H1 (cell line): ENCODE results near the gene PCSK4. TPM values are rescaled to one million over a fixed set of nuclear protein-coding genes. Genes with fewer than 3 reads are reported as not detected.

Source experiments
- CTCF ChIA-PET: fragments of 300-600 bp; sonication (Branson Sonifier 250); formaldehyde crosslinking; loops from one replicate; lab custom pipeline; 2021; ENCODE audit not compliant: partially characterized antibody; lab: Charles Lee
- POLR2A ChIA-PET: fragments of 300-600 bp; sonication (Branson Sonifier 250); formaldehyde crosslinking; loops from one replicate; lab custom pipeline; 2021; ENCODE audit warnings: inconsistent platforms; ENCODE audit not compliant: partially characterized antibody; lab: Charles Lee
- DNase-seq, 2 experiments: peaks; one replicate each; pipeline versions ENCODE4 v3.0.0 to v3.0.0-alpha.2; 2010 to 2022; ENCODE audit warnings: low spot score in 2 of 2, low read depth in 1 of 2, mixed read lengths in 1 of 2
- FAIRE-seq: peaks from 2 replicates; lab custom pipeline; 2011; peaks lifted over from hg19 to GRCh38; lab: Jason Lieb, UNC
- H2AFZ ChIP-seq: 2 replicates; pipeline ENCODE4 v1.8.1; 2012; ENCODE audit warnings: low read length, inconsistent platforms
- H2AK5ac ChIP-seq: 2 replicates; pipeline ENCODE4 v1.6.1; 2013; ENCODE audit warnings: low read depth, low read length
- H2BK120ac ChIP-seq: replicated peaks from 2 replicates; pipeline ENCODE3; 2013; ENCODE audit warnings: low read depth, low read length, inconsistent platforms
- H2BK12ac ChIP-seq: 2 replicates; pipeline ENCODE4 v1.6.1; 2013; ENCODE audit warnings: low read depth, low read length
- H2BK15ac ChIP-seq: 2 replicates; pipeline ENCODE4 v1.6.1; 2013; ENCODE audit warnings: low read length
- H2BK20ac ChIP-seq: 2 replicates; pipeline ENCODE4 v1.6.1; 2013; ENCODE audit warnings: low read length
- H2BK5ac ChIP-seq: 2 replicates; pipeline ENCODE4 v1.6.1; 2013; ENCODE audit warnings: low read depth, low read length
- H3K14ac ChIP-seq: 2 replicates; pipeline ENCODE4 v1.6.1; 2013; ENCODE audit warnings: inconsistent platforms; ENCODE audit not compliant: insufficient read length
- H3K18ac ChIP-seq: 2 replicates; pipeline ENCODE4 v1.6.1; 2013; ENCODE audit warnings: low read length; ENCODE audit errors: extremely low read depth
- H3K23ac ChIP-seq: 2 replicates; pipeline ENCODE4 v1.6.1; 2013; ENCODE audit warnings: inconsistent platforms; ENCODE audit not compliant: insufficient read length
- H3K23me2 ChIP-seq: 2 replicates; pipeline ENCODE4 v1.6.1; 2013; ENCODE audit warnings: low read depth, low read length
- H3K27ac ChIP-seq: 2 replicates; pipeline ENCODE4 v1.6.1; 2011; ENCODE audit warnings: low read depth, low read length, inconsistent platforms
- H3K27me3 ChIP-seq, 4 experiments: replicated peaks in 1 of 4; 1 replicate in 1 of 4; 2 replicates in 3 of 4; pipeline versions ENCODE4 v1.6.1 to v1.8.1; 2011 to 2013; ENCODE audit warnings: low read length in 3 of 4, mild to moderate bottlenecking in 3 of 4, inconsistent platforms in 2 of 4, mixed read lengths in 2 of 4, moderate library complexity in 1 of 4; ENCODE audit not compliant: control insufficient read depth in 3 of 4, insufficient read depth in 3 of 4; ENCODE audit errors: extremely low read depth in 1 of 4
- H3K36me3 ChIP-seq, 4 experiments: 2 replicates each; pipeline versions ENCODE4 v1.6.1 to v1.8.1; 2011 to 2013; ENCODE audit warnings: mild to moderate bottlenecking in 4 of 4, low read length in 3 of 4, moderate library complexity in 2 of 4, control low read depth in 1 of 4, inconsistent platforms in 1 of 4; ENCODE audit not compliant: insufficient read depth in 4 of 4, control insufficient read depth in 2 of 4
- H3K4ac ChIP-seq: replicated peaks from 2 replicates; pipeline ENCODE3; 2013; ENCODE audit warnings: low read length, low read depth, mixed read lengths, inconsistent platforms; ENCODE audit not compliant: insufficient read length
- H3K4me1 ChIP-seq, 4 experiments: replicated peaks in 1 of 4; 1 replicate in 1 of 4; 2 replicates in 3 of 4; pipeline versions ENCODE4 v1.6.1 to v1.8.1; 2011 to 2013; ENCODE audit warnings: low read length in 3 of 4, inconsistent platforms in 2 of 4, mixed read lengths in 1 of 4; ENCODE audit not compliant: insufficient read depth in 4 of 4, control insufficient read depth in 3 of 4
- H3K4me2 ChIP-seq, 2 experiments: 2 replicates each; pipeline versions ENCODE4 v1.6.1 to v1.8.1; 2011 to 2013; ENCODE audit warnings: low read depth in 2 of 2, low read length in 2 of 2, control low read depth in 1 of 2, inconsistent platforms in 1 of 2, mild to moderate bottlenecking in 1 of 2; ENCODE audit not compliant: insufficient read depth in 1 of 2
- H3K4me3 ChIP-seq, 4 experiments: fragments of 200-600, 300-600 bp in 1 of 4; sonication (generic), shearing (Covaris generic), sonication (Bioruptor Twin) in 1 of 4; 2 replicates each; pipeline versions ENCODE4 v1.5.1 to v1.8.1; 2011 to 2016; ENCODE audit warnings: low read length in 4 of 4, low read depth in 3 of 4, control low read depth in 2 of 4, inconsistent platforms in 2 of 4, mild to moderate bottlenecking in 2 of 4, mixed read lengths in 1 of 4, moderate library complexity in 1 of 4; ENCODE audit not compliant: insufficient read depth in 2 of 4; ENCODE audit errors: extremely low read depth in 1 of 4
- H3K56ac ChIP-seq: replicated peaks from 2 replicates; pipeline ENCODE3; 2013; ENCODE audit warnings: low read depth, mild to moderate bottlenecking, mixed read lengths, low read length, inconsistent platforms; ENCODE audit not compliant: insufficient read length
- H3K79me1 ChIP-seq: 2 replicates; pipeline ENCODE4 v1.6.1; 2013; ENCODE audit warnings: low read depth, low read length, control low read depth
- H3K79me2 ChIP-seq, 2 experiments: 2 replicates each; pipeline versions ENCODE4 v1.6.1 to v1.8.1; 2012 to 2013; ENCODE audit warnings: low read length in 2 of 2, mild to moderate bottlenecking in 2 of 2, inconsistent platforms in 1 of 2; ENCODE audit not compliant: insufficient read depth in 2 of 2, control insufficient read depth in 1 of 2
- H3K9ac ChIP-seq, 4 experiments: replicated peaks in 1 of 4; 1 replicate in 1 of 4; 2 replicates in 3 of 4; pipeline versions ENCODE4 v1.6.1 to v1.8.1; 2011 to 2013; ENCODE audit warnings: low read depth in 3 of 4, low read length in 3 of 4, control low read depth in 2 of 4, mild to moderate bottlenecking in 2 of 4, moderate library complexity in 2 of 4, inconsistent platforms in 1 of 4; ENCODE audit errors: extremely low read depth in 1 of 4
- H3K9me3 ChIP-seq, 2 experiments: 2 replicates each; pipeline versions ENCODE4 v1.6.1 to v1.8.1; 2012 to 2013; ENCODE audit warnings: mild to moderate bottlenecking in 2 of 2, moderate library complexity in 2 of 2, control low read depth in 1 of 2, inconsistent platforms in 1 of 2, low read depth in 1 of 2, low read length in 1 of 2, mixed read lengths in 1 of 2; ENCODE audit not compliant: insufficient read depth in 2 of 2
- H4K20me1 ChIP-seq, 2 experiments: replicated peaks in 1 of 2; 2 replicates each; pipeline versions ENCODE3 to v1.8.1; 2011 to 2013; ENCODE audit warnings: inconsistent platforms in 2 of 2, low read length in 2 of 2, mild to moderate bottlenecking in 1 of 2; ENCODE audit not compliant: insufficient read depth in 2 of 2, control insufficient read depth in 1 of 2
- H4K5ac ChIP-seq: 2 replicates; pipeline ENCODE4 v1.6.1; 2013; ENCODE audit warnings: low read length, low read depth, mixed read lengths, inconsistent platforms; ENCODE audit not compliant: insufficient read length
- H4K8ac ChIP-seq: 2 replicates; pipeline ENCODE4 v1.8.0; 2013; ENCODE audit warnings: mild to moderate bottlenecking, moderate library complexity, low read length, inconsistent platforms; ENCODE audit not compliant: insufficient read depth; ENCODE audit errors: extremely low read depth
- H4K91ac ChIP-seq: replicated peaks from 2 replicates; pipeline ENCODE3; 2013; ENCODE audit warnings: low read length, mixed read lengths, inconsistent platforms; ENCODE audit not compliant: insufficient read length
- BACH1 ChIP-seq: IDR thresholded peaks from 2 replicates; pipeline ENCODE4 v1.6.1; 2012; ENCODE audit warnings: low read length, improper control_type of control experiment
- BRCA1 ChIP-seq: IDR thresholded peaks from 2 replicates; pipeline ENCODE4 v1.6.1; 2012; ENCODE audit warnings: low read depth, low read length, improper control_type of control experiment
- CBX8 ChIP-seq: fragments of 300-800, 300-1000 bp; sonication (generic); IDR thresholded peaks from 2 replicates; pipeline ENCODE4 v1.7.1; 2016; ENCODE audit warnings: low read depth, low read length, borderline replicate concordance
- CHD1 ChIP-seq: IDR thresholded peaks from 2 replicates; pipeline ENCODE4 v1.6.1; 2012; ENCODE audit warnings: low read depth, low read length, improper control_type of control experiment
- KDM1A ChIP-seq: fragments of 200-600, 300-600 bp; sonication (generic); IDR thresholded peaks from 2 replicates; pipeline ENCODE4 v1.7.1; 2016; ENCODE audit warnings: mild to moderate bottlenecking, low read length, borderline replicate concordance
- PHF8 ChIP-seq: fragments of 200-600 bp; sonication (generic); conservative IDR thresholded peaks from 2 replicates; pipeline ENCODE4 v1.7.1; 2012; ENCODE audit warnings: low read depth, mild to moderate bottlenecking, inconsistent platforms, low read length, moderate library complexity
- RAD21 ChIP-seq, 2 experiments: IDR thresholded peaks in 1 of 2; conservative IDR thresholded peaks in 1 of 2; 2 replicates each; pipeline ENCODE4 v1.6.1; 2011; ENCODE audit warnings: low read depth in 2 of 2, low read length in 2 of 2, improper control_type of control experiment in 1 of 2, inconsistent platforms in 1 of 2, mild to moderate bottlenecking in 1 of 2, moderate library complexity in 1 of 2
- SIN3A ChIP-seq, 2 experiments: IDR thresholded peaks in 1 of 2; conservative IDR thresholded peaks in 1 of 2; 2 replicates each; pipeline ENCODE4 v1.6.1; 2011 to 2012; ENCODE audit warnings: low read length in 2 of 2, improper control_type of control experiment in 1 of 2, low read depth in 1 of 2, mild to moderate bottlenecking in 1 of 2
- SP1 ChIP-seq: IDR thresholded peaks from 2 replicates; pipeline ENCODE4 v1.6.1; 2011; ENCODE audit warnings: low read depth, low read length
- WGBS, 2 experiments: shearing (Covaris generic) in 1 of 2; methylation state at CpG; one replicate each; pipeline versions ENCODE4 v1.1.6 to v1.1.7; 2013 to 2015; ENCODE audit warnings: low lambda C conversion rate in 2 of 2, mixed read lengths in 2 of 2, inconsistent platforms in 1 of 2, low coverage in 1 of 2, missing lambda C conversion rate in 1 of 2; ENCODE audit not compliant: insufficient replicate concordance in 2 of 2, insufficient coverage in 1 of 2, insufficient read length in 1 of 2; ENCODE audit errors: extremely low coverage in 1 of 2, missing lambda C conversion rate in 1 of 2; 5-methylcytosine and 5-hydroxymethylcytosine counted together
- polyA plus RNA-seq, 7 experiments: library from polyadenylated mRNA; depleted of rRNA in 3 of 7; stranded (reverse) in 5 of 7; unstranded in 2 of 7; fragments of >200 nt in 5 of 7; fragments of 200-250 nt in 2 of 7; gene quantifications; 1 replicate in 5 of 7; 2 replicates in 1 of 7; 4 replicates in 1 of 7; pipeline versions ENCODE4 v1.2.1 to v1.2.3, GENCODE V29; 2011 to 2013; ENCODE audit warnings: missing spikeins in 2 of 7, mixed read lengths in 2 of 7
- total RNA-seq: library from RNA; stranded (reverse); fragmentation: NEBNext Ultra II Directional; extraction: Animal tissue kit (Norgen Biotek cat#: 25700); gene quantifications from 2 replicates; pipeline ENCODE4 v1.2.1, GENCODE V29; 2021

Gene PCSK4
- total and polyA plus RNA-seq, 2 of the 8 experiments (the other 6 are each of a cell fraction or from before 2014, with no cell fraction given), result 9.8 to 10.7 TPM

DNA sequence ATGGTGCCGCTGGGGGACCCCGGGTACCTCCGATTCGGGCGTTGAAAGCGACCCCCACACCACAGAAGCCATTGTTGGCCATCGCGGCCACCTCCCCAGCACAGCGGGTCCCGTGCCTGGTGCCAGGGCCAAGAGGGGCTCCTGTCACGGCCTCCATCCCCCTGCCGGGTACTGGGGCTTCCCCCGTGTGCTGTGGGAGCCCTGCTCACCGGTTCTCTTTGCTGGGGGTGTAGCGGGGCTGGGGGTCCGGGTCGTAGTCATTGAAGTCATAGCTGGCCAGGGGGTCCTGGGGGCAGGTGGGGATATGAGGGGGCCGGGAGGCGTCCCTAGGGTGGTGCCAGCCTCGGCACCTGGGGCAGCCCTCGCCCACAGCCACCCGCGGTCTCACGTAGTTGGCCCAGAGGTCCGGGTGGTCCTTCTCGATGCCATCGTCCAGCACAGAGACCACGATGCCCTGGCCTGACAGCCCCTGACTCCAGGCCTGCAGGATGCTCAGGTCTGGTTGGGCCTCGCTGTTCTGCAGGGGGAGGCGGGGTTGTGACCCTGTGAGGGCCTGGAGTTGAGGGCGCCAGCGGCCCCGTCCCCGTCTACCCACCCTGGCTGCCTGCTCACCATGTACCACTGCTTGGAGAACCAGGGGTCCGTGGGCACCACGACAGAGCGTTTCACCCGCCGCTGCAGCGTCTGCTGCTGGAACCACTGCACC is 2.4 kb downstream of the PCSK4 start:
- no peaks in the 10 kb centered on the region for H3K79me1 ChIP-seq
- no peak overlapping the region for H3K56ac ChIP-seq
- no peak for FAIRE-seq
- POLR2A ChIA-PET, result interaction anchor here (0.5 to 0.7 kb wide), 2 partner anchors 19 to 51 kb away, joined by 3 read pairs; no protein-coding TSS in a partner anchor
- TF ChIP-seq KDM1A, result no peak
- no peak for TF ChIP-seq RAD21 (IDR thresholded peaks at IDR 0.05 in 1 of 2, conservative IDR thresholded peaks at IDR 0.05 in 1 of 2; ENCODE audit: low read depth in 2 of 2, low read length in 2 of 2)
- no peak for TF ChIP-seq CBX8
- no peak for TF ChIP-seq PHF8
- no peak for TF ChIP-seq BACH1
- TF ChIP-seq CHD1, result no peak
- TF ChIP-seq SP1, result no peak
- no peak for TF ChIP-seq BRCA1
- TF ChIP-seq SIN3A (conservative IDR thresholded peaks at IDR 0.05 in 1 of 2, IDR thresholded peaks at IDR 0.05 in 1 of 2; ENCODE audit: low read depth in 1 of 2, low read length in 2 of 2), result no peak
- no peaks in the 10 kb centered on the region for H4K20me1 ChIP-seq
- no peak overlapping the region for H3K4ac ChIP-seq
- no peak overlapping the region for H3K9ac ChIP-seq
- no peaks in the 10 kb centered on the region for H3K36me3 ChIP-seq
- no peak overlapping the region for H3K4me3 ChIP-seq
- no peak overlapping the region for H3K23ac ChIP-seq
- H3K79me2 ChIP-seq, result no peaks in the 10 kb centered on the region
- H4K91ac ChIP-seq, result no peak overlapping the region
- no peak overlapping the region for H2AK5ac ChIP-seq
- H3K27me3 ChIP-seq, result peaks cover 3 to 17% (median 9%) of the 10 kb centered on the region in 4 experiments; a peak in 6 of 7 replicates
- H2BK20ac ChIP-seq, result no peak overlapping the region
- no peak overlapping the region for H3K27ac ChIP-seq
- H2AFZ ChIP-seq, result no peak overlapping the region
- CTCF ChIA-PET, result interaction anchor here (0.6 kb wide), 1 partner anchor 649 kb away, joined by 3 read pairs; no protein-coding TSS in a partner anchor
- H3K23me2 ChIP-seq, result peaks cover 5% of the 10 kb centered on the region; the same call in 1 of the 2 replicates
- peak overlapping the region; percentile 60; the same call in 1 of the 2 replicates for H2BK12ac ChIP-seq
- H3K4me1 ChIP-seq, result peaks cover 0 to 5% (median 2%) of the 10 kb centered on the region in 4 experiments; a peak in 4 of 7 replicates
- no peaks in the 10 kb centered on the region for H3K9me3 ChIP-seq
- no peak overlapping the region for H3K18ac ChIP-seq
- 86% methylated on average over 29 of the region's 40 CpGs; no CpG with 5 or more reads in 1 of the 2 experiments for WGBS, 2 experiments
- H4K5ac ChIP-seq, result no peak overlapping the region
- no peak for DNase-seq
- H2BK5ac ChIP-seq, result no peak overlapping the region
- no peak overlapping the region; the same call in 1 of the 2 replicates for H4K8ac ChIP-seq
- H3K14ac ChIP-seq, result no peak overlapping the region
- H2BK120ac ChIP-seq, result no peak overlapping the region
- H2BK15ac ChIP-seq, result no peak overlapping the region
- H3K4me2 ChIP-seq, result no peak overlapping the region
